Naive thymus-derived CD4-positive, alpha-beta T cell (primary cell): Measurements from ENCODE around the gene GNAL. TPM values are rescaled to one million over a fixed set of nuclear protein-coding genes. Genes with fewer than 3 reads are reported as not detected.
A peak's percentile ranks its signal among the peaks of the same experiment; 100 is the strongest.
"Not testable (repeated sequence)": the region's sequence is repeated elsewhere in the genome, so short reads cannot be mapped to it uniquely, and the experiment has no call there.

Experiments
- ATAC-seq: fragments of 150-1000 bp; cut with Tn5 transposase; 2 replicates; pipeline ENCODE4 v1.10.0; 2021; ENCODE audit warnings: mild to moderate bottlenecking, moderate library complexity
- CTCF ChIA-PET: fragments of 350-600 bp; sonication (Branson Sonifier 250); formaldehyde crosslinking; loops from one replicate; lab custom pipeline; 2021; ENCODE audit warnings: antibody characterized with exemption; lab: Charles Lee
- POLR2A ChIA-PET: fragments of 350-600 bp; sonication (Branson Sonifier 250); formaldehyde crosslinking; loops from one replicate; lab custom pipeline; 2021; ENCODE audit warnings: antibody characterized with exemption, inconsistent platforms; lab: Charles Lee
- DNase-seq, 9 donors: peaks; one replicate each; pipeline versions ENCODE4 v3.0.0 to v3.0.0-alpha.2; 2020 to 2022; ENCODE audit warnings: mixed read lengths in 1 of 9
- H3K27ac ChIP-seq: one replicate; pipeline ENCODE4 v1.7.0; 2013; ENCODE audit warnings: mild to moderate bottlenecking, low read depth, low read length, moderate library complexity
- H3K27me3 ChIP-seq, 2 donors: one replicate each; pipeline ENCODE4 v1.7.0; 2013; ENCODE audit warnings: low read length in 2 of 2, mild to moderate bottlenecking in 2 of 2, moderate library complexity in 2 of 2; ENCODE audit not compliant: control insufficient read depth in 2 of 2, insufficient read depth in 2 of 2
- H3K36me3 ChIP-seq, 3 experiments: 1 replicate in 2 of 3; 2 replicates in 1 of 3; pipeline ENCODE4 v1.7.0; 2013; ENCODE audit warnings: low read length in 3 of 3, mild to moderate bottlenecking in 3 of 3, moderate library complexity in 1 of 3; ENCODE audit not compliant: insufficient read depth in 3 of 3, control insufficient read depth in 2 of 3
- H3K4me1 ChIP-seq, 2 donors: one replicate each; pipeline ENCODE4 v1.7.0; 2013; ENCODE audit warnings: low read length in 2 of 2, mild to moderate bottlenecking in 2 of 2, moderate library complexity in 1 of 2; ENCODE audit not compliant: control insufficient read depth in 2 of 2, insufficient read depth in 2 of 2
- H3K4me3 ChIP-seq: 2 replicates; pipeline ENCODE4 v1.7.0; 2013; ENCODE audit warnings: mild to moderate bottlenecking, low read length
- H3K9me3 ChIP-seq, 3 experiments: 1 replicate in 2 of 3; 2 replicates in 1 of 3; pipeline ENCODE4 v1.7.0; 2013; ENCODE audit warnings: low read length in 3 of 3; ENCODE audit not compliant: control insufficient read depth in 2 of 3
- H3K27ac Mint-ChIP-seq, 9 donors: one replicate each; pipeline ENCODE4 v1.8.0; 2020 to 2022; ENCODE audit warnings: mixed read lengths in 9 of 9, mild to moderate bottlenecking in 8 of 9, moderate library complexity in 5 of 9, inconsistent platforms in 2 of 9
- H3K27me3 Mint-ChIP-seq, 5 donors: one replicate each; pipeline ENCODE4 v1.8.0; 2021 to 2022; ENCODE audit warnings: mixed read lengths in 5 of 5, mild to moderate bottlenecking in 1 of 5
- H3K36me3 Mint-ChIP-seq, 5 donors: one replicate each; pipeline ENCODE4 v1.8.0; 2020 to 2022; ENCODE audit warnings: mixed read lengths in 5 of 5, mild to moderate bottlenecking in 3 of 5, inconsistent platforms in 1 of 5
- H3K4me1 Mint-ChIP-seq, 7 donors: one replicate each; pipeline ENCODE4 v1.8.0; 2020 to 2022; ENCODE audit warnings: mixed read lengths in 7 of 7, mild to moderate bottlenecking in 3 of 7, inconsistent platforms in 1 of 7
- H3K4me3 Mint-ChIP-seq, 10 donors: one replicate each; pipeline ENCODE4 v1.8.0; 2020 to 2022; ENCODE audit warnings: mild to moderate bottlenecking in 10 of 10, mixed read lengths in 10 of 10, moderate library complexity in 6 of 10, inconsistent platforms in 2 of 10
- H3K9me3 Mint-ChIP-seq, 11 donors: one replicate each; pipeline ENCODE4 v1.8.0; 2020 to 2022; ENCODE audit warnings: mixed read lengths in 11 of 11, mild to moderate bottlenecking in 4 of 11, inconsistent platforms in 1 of 11, moderate library complexity in 1 of 11
- intact Hi-C, 2 donors: fragments of 100-400 bp; cut with micrococcal nuclease; formaldehyde crosslinking; loops; one replicate each; pipeline ENCODE4 v1.15.1; 2023
- polyA plus RNA-seq, 2 donors: library from polyadenylated mRNA; unstranded; fragments of 300-500 nt; fragmentation: Illumina TruSeq; gene quantifications; one replicate each; pipeline ENCODE4 v1.2.3, GENCODE V29; 2021
- total RNA-seq, 6 experiments: library from RNA in 5 of 6; stranded (reverse) in 5 of 6; gene quantifications; 1 replicate in 5 of 6; 2 replicates in 1 of 6; pipeline ENCODE4 v1.2.3 and lab custom pipeline; 2021 to 2026

GNAL gene
- total and polyA plus RNA-seq, 7 experiments from 2014 or later: 0.09 to 1.4 (median 0.67) TPM

- H3K27me3 ChIP-seq: peaks cover 4 to 6% of the 10 kb centered on the region in 2 donors
- peak overlapping the region; percentile 35 for H3K4me3 ChIP-seq
- ChIA-PET CTCF (no interaction called here), POLR2A (interaction anchor here (0.6 kb wide), 1 partner anchor 161 kb away, joined by 4 read pairs; no protein-coding TSS in a partner anchor)
- peak; percentile 16 for ATAC-seq
- intact Hi-C loops: no loop called here
- Mint-ChIP-seq H3K27me3 (peaks cover 48 to 59% (median 51%) of the 10 kb centered on the region in 5 donors), H3K9me3 (peaks cover 0 to 19% (median 8%) of the 10 kb centered on the region in 11 donors), H3K27ac (no peak overlapping the region), H3K36me3 (peaks cover 0 to 8% (median 0%) of the 10 kb centered on the region in 5 donors), H3K4me3 (peak overlapping the region; percentile 68 to 81 (median 77)), H3K4me1 (peaks cover 6 to 12% (median 8%) of the 10 kb centered on the region in 7 donors)
- no peaks in the 10 kb centered on the region for H3K9me3 ChIP-seq
- peak in 3 of 9 donors; percentile 5 to 28 (median 6) for DNase-seq
- H3K27ac ChIP-seq: no peak overlapping the region
- no peaks in the 10 kb centered on the region for H3K36me3 ChIP-seq
- no peaks in the 10 kb centered on the region for H3K4me1 ChIP-seq
Observed at GRCh38 chr18:11689669-11690565, 853 bp downstream of the GNAL start.

- H3K27ac Mint-ChIP-seq, H3K9me3 ChIP-seq, DNase-seq, H3K4me3 ChIP-seq, H3K36me3 ChIP-seq, H3K27ac ChIP-seq, H3K27me3 ChIP-seq, H3K4me1 ChIP-seq, ATAC-seq, POLR2A ChIA-PET, CTCF ChIA-PET, intact Hi-C loops, H3K36me3 Mint-ChIP-seq: not testable (repeated sequence)
- H3K4me1 Mint-ChIP-seq: peaks cover 6 to 12% (median 8%) of the 10 kb centered on the region in 7 donors
- peak overlapping the region in 5 of 10 donors; percentile 38 to 81 (median 59) for H3K4me3 Mint-ChIP-seq
- peaks cover 0 to 15% (median 8%) of the 10 kb centered on the region in 11 donors for H3K9me3 Mint-ChIP-seq
- peaks cover 51 to 65% (median 57%) of the 10 kb centered on the region in 5 donors for H3K27me3 Mint-ChIP-seq
Observed at GRCh38 chr18:11690660-11691059, 1.6 kb downstream of the GNAL start.

GRCh38 chr18:11695736-11696135, 6.7 kb downstream of the GNAL start:
- Histone ChIP-seq H3K4me3 (no peak overlapping the region), H3K27ac (no peak overlapping the region), H3K9me3 (no peaks in the 10 kb centered on the region), H3K4me1 (no peaks in the 10 kb centered on the region), H3K27me3 (no peaks in the 10 kb centered on the region), H3K36me3 (no peaks in the 10 kb centered on the region)
- ChIA-PET CTCF (no interaction called here), POLR2A (no interaction called here)
- Mint-ChIP-seq H3K9me3 (peaks cover 0 to 6% (median 0%) of the 10 kb centered on the region in 11 donors), H3K36me3 (no peaks in the 10 kb centered on the region), H3K4me3 (no peak overlapping the region), H3K4me1 (no peaks in the 10 kb centered on the region), H3K27ac (no peak overlapping the region), H3K27me3 (peaks cover 24 to 67% (median 44%) of the 10 kb centered on the region in 5 donors)
- DNase-seq: no peak
- no peak for ATAC-seq
- intact Hi-C loops: no loop called here

GRCh38 chr18:11696451-11696850, 7.4 kb downstream of the GNAL start:
- no peak overlapping the region for H3K4me3 ChIP-seq
- Mint-ChIP-seq H3K36me3 (no peaks in the 10 kb centered on the region), H3K9me3 (peaks cover 0 to 6% (median 0%) of the 10 kb centered on the region in 11 donors), H3K27ac (no peak overlapping the region), H3K4me3 (no peak overlapping the region), H3K27me3 (peaks cover 23 to 70% (median 44%) of the 10 kb centered on the region in 5 donors), H3K4me1 (no peaks in the 10 kb centered on the region)
- ATAC-seq (no peak), DNase-seq (no peak)
- H3K4me1 ChIP-seq: no peaks in the 10 kb centered on the region
- ChIA-PET POLR2A (no interaction called here), CTCF (no interaction called here)
- no peaks in the 10 kb centered on the region for H3K36me3 ChIP-seq
- H3K9me3 ChIP-seq: no peaks in the 10 kb centered on the region
- no peaks in the 10 kb centered on the region for H3K27me3 ChIP-seq
- intact Hi-C loops: no loop called here
- H3K27ac ChIP-seq: no peak overlapping the region

GRCh38 chr18:11700876-11701275, 11.8 kb downstream of the GNAL start:
- no peaks in the 10 kb centered on the region for H3K4me1 Mint-ChIP-seq
- intact Hi-C loops: no loop called here
- H3K4me1 ChIP-seq: no peaks in the 10 kb centered on the region
- no peaks in the 10 kb centered on the region for H3K36me3 Mint-ChIP-seq
- DNase-seq (no peak), ATAC-seq (no peak)
- H3K9me3 ChIP-seq: no peaks in the 10 kb centered on the region
- peaks cover 0 to 2% (median 0%) of the 10 kb centered on the region in 11 donors for H3K9me3 Mint-ChIP-seq
- no peak overlapping the region for H3K4me3 ChIP-seq
- no peak overlapping the region for H3K4me3 Mint-ChIP-seq
- ChIA-PET POLR2A (no interaction called here), CTCF (no interaction called here)
- no peaks in the 10 kb centered on the region for H3K27me3 ChIP-seq
- peaks cover 5 to 32% (median 14%) of the 10 kb centered on the region in 5 donors for H3K27me3 Mint-ChIP-seq
- H3K27ac ChIP-seq: no peak overlapping the region
- H3K27ac Mint-ChIP-seq: no peak overlapping the region
- no peaks in the 10 kb centered on the region for H3K36me3 ChIP-seq

- peaks cover 0 to 4% of the 10 kb centered on the region in 2 donors for H3K27me3 ChIP-seq
- DNase-seq (no peak), ATAC-seq (no peak)
- no peaks in the 10 kb centered on the region for H3K9me3 ChIP-seq
- ChIA-PET CTCF (no interaction called here), POLR2A (no interaction called here)
- no peak overlapping the region for H3K4me3 ChIP-seq
- Mint-ChIP-seq H3K4me3 (no peak overlapping the region), H3K27me3 (peaks cover 10 to 44% (median 40%) of the 10 kb centered on the region in 5 donors), H3K9me3 (peaks cover 0 to 20% (median 1%) of the 10 kb centered on the region in 11 donors), H3K36me3 (no peaks in the 10 kb centered on the region), H3K4me1 (no peaks in the 10 kb centered on the region), H3K27ac (no peak overlapping the region)
- H3K27ac ChIP-seq: no peak overlapping the region
- H3K36me3 ChIP-seq: no peaks in the 10 kb centered on the region
- intact Hi-C loops: no loop called here
- no peaks in the 10 kb centered on the region for H3K4me1 ChIP-seq
Observed at GRCh38 chr18:11710578-11710977, 21.5 kb downstream of the GNAL start.
